ENCODE results near the gene AP5S1. TPM values are rescaled to one million over a fixed set of nuclear protein-coding genes. Genes with fewer than 3 reads are reported as not detected.

AP5S1 gene
- polyA plus RNA-seq, 1 of the 3 experiments (the other 2 are of a cell fraction): 10.3 TPM

GRCh38 chr20:3848565-3848964 is 28.2 kb downstream of the AP5S1 start:
- Histone ChIP-seq H3K4me1 (ENCODE audit: control insufficient read depth in 1 of 2, insufficient read depth in 2 of 2, low read depth in 1 of 2, low read length in 1 of 2) (peaks cover 0 to 5% of the 10 kb centered on the region in 2 experiments; a peak in 1 of 4 replicates), H3K27me3 (ENCODE audit: insufficient read depth) (no peaks in the 10 kb centered on the region), H3F3A (replicated peaks; ENCODE audit: insufficient read depth) (no peaks in the 10 kb centered on the region), H3K9me3 (no peaks in the 10 kb centered on the region), H3K4me2 (no peak overlapping the region), H4K20me1 (ENCODE audit: insufficient read depth) (no peaks in the 10 kb centered on the region), H3K9me2 (no peaks in the 10 kb centered on the region), H3K27ac (ENCODE audit: low read depth in 2 of 2, low read length in 1 of 2) (no peak overlapping the region), H3K36me3 (replicated peaks in 1 of 2; ENCODE audit: control insufficient read depth in 1 of 2, insufficient read depth in 2 of 2, low read length in 1 of 2) (no peaks in the 10 kb centered on the region), H3K4me3 (ENCODE audit: low read depth in 2 of 2, low read length in 1 of 2) (no peak overlapping the region; a peak in 1 of 4 replicates), H2AFZ (ENCODE audit: low read depth) (no peak overlapping the region), H3K79me2 (ENCODE audit: insufficient read depth) (peaks cover 64% of the 10 kb centered on the region), H3K9ac (no peak overlapping the region)
- CTCF ChIA-PET: interaction anchor here (0.7 to 1.0 kb wide), 2 partner anchors 67 to 96 kb away, joined by 3 read pairs; partner anchors contain the start of gene SPEF1
- no peak for TF ChIP-seq ELF1 (IDR thresholded peaks at IDR 0.05)
- TF ChIP-seq, protein P1, sequence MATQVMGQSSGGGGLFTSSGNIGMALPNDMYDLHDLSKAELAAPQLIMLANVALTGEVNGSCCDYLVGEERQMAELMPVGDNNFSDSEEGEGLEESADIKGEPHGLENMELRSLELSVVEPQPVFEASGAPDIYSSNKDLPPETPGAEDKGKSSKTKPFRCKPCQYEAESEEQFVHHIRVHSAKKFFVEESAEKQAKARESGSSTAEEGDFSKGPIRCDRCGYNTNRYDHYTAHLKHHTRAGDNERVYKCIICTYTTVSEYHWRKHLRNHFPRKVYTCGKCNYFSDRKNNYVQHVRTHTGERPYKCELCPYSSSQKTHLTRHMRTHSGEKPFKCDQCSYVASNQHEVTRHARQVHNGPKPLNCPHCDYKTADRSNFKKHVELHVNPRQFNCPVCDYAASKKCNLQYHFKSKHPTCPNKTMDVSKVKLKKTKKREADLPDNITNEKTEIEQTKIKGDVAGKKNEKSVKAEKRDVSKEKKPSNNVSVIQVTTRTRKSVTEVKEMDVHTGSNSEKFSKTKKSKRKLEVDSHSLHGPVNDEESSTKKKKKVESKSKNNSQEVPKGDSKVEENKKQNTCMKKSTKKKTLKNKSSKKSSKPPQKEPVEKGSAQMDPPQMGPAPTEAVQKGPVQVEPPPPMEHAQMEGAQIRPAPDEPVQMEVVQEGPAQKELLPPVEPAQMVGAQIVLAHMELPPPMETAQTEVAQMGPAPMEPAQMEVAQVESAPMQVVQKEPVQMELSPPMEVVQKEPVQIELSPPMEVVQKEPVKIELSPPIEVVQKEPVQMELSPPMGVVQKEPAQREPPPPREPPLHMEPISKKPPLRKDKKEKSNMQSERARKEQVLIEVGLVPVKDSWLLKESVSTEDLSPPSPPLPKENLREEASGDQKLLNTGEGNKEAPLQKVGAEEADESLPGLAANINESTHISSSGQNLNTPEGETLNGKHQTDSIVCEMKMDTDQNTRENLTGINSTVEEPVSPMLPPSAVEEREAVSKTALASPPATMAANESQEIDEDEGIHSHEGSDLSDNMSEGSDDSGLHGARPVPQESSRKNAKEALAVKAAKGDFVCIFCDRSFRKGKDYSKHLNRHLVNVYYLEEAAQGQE (IDR thresholded peaks at IDR 0.05; ENCODE audit: low read depth, low read length): no peak
- TF ChIP-seq MAX (IDR thresholded peaks at IDR 0.05; ENCODE audit: low read depth): no peak
- TF ChIP-seq TCF12 (IDR thresholded peaks at IDR 0.05): no peak
- TF ChIP-seq CHD2 (IDR thresholded peaks at IDR 0.05; ENCODE audit: low read length, partially characterized antibody): no peak
- no peak for TF ChIP-seq RXRA (IDR thresholded peaks at IDR 0.05; ENCODE audit: borderline replicate concordance, low read depth)
- no peak for TF ChIP-seq YY1 (IDR thresholded peaks at IDR 0.05; ENCODE audit: low read depth)
- TF ChIP-seq, protein P2, sequence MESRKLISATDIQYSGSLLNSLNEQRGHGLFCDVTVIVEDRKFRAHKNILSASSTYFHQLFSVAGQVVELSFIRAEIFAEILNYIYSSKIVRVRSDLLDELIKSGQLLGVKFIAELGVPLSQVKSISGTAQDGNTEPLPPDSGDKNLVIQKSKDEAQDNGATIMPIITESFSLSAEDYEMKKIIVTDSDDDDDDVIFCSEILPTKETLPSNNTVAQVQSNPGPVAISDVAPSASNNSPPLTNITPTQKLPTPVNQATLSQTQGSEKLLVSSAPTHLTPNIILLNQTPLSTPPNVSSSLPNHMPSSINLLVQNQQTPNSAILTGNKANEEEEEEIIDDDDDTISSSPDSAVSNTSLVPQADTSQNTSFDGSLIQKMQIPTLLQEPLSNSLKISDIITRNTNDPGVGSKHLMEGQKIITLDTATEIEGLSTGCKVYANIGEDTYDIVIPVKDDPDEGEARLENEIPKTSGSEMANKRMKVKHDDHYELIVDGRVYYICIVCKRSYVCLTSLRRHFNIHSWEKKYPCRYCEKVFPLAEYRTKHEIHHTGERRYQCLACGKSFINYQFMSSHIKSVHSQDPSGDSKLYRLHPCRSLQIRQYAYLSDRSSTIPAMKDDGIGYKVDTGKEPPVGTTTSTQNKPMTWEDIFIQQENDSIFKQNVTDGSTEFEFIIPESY (IDR thresholded peaks at IDR 0.05; ENCODE audit: borderline replicate concordance, low read depth): no peak
- no peak for TF ChIP-seq POLR2AphosphoS5 (IDR thresholded peaks at IDR 0.05; ENCODE audit: low read depth, low read length)
- TF ChIP-seq MXI1 (IDR thresholded peaks at IDR 0.05; ENCODE audit: low read depth, low read length): no peak
- POLR2A ChIA-PET: no interaction called here
- DNase-seq: no peak
- WGBS (ENCODE audit: low lambda C conversion rate): 88% methylated on average over 1 of the region's 1 CpG

- no peak overlapping the region for H3K4me3 ChIP-seq (ENCODE audit: low read depth in 2 of 2, low read length in 1 of 2)
- ChIA-PET POLR2A (no interaction called here), CTCF (interaction anchor here (0.6 to 5.2 kb wide), 32 partner anchors 10 to 401 kb away, joined by 3 to 42 read pairs (median 4); partner anchors contain the start of genes AP5S1, CENPB and SPEF1)
- no peaks in the 10 kb centered on the region for H3K9me2 ChIP-seq
- H3K36me3 ChIP-seq (replicated peaks in 1 of 2; ENCODE audit: control insufficient read depth in 1 of 2, insufficient read depth in 2 of 2, low read length in 1 of 2): peaks cover 18 to 21% of the 10 kb centered on the region in 2 experiments
- 83% methylated on average over 4 of the region's 4 CpGs for WGBS (ENCODE audit: low lambda C conversion rate)
- H3K27me3 ChIP-seq (ENCODE audit: insufficient read depth): no peaks in the 10 kb centered on the region
- H4K20me1 ChIP-seq (ENCODE audit: insufficient read depth): no peaks in the 10 kb centered on the region
- H3K4me2 ChIP-seq: no peak overlapping the region
- no peak overlapping the region for H3K9ac ChIP-seq
- no peaks in the 10 kb centered on the region for H3K4me1 ChIP-seq (ENCODE audit: control insufficient read depth in 1 of 2, insufficient read depth in 2 of 2, low read depth in 1 of 2, low read length in 1 of 2)
- H3K27ac ChIP-seq (ENCODE audit: low read depth in 2 of 2, low read length in 1 of 2): no peak overlapping the region
- H3F3A ChIP-seq (replicated peaks; ENCODE audit: insufficient read depth): peaks cover 11% of the 10 kb centered on the region
- no peaks in the 10 kb centered on the region for H3K9me3 ChIP-seq
- no peak for DNase-seq
- no peak overlapping the region for H2AFZ ChIP-seq (ENCODE audit: low read depth)
- H3K79me2 ChIP-seq (ENCODE audit: insufficient read depth): peaks cover 43% of the 10 kb centered on the region
- TF ChIP-seq FOXJ3 (CRISPR knock-in tag; IDR thresholded peaks at IDR 0.05) (no peak), FOXM1 (IDR thresholded peaks at IDR 0.05; ENCODE audit: low read depth) (no peak), SIN3A (IDR thresholded peaks at IDR 0.05; ENCODE audit: borderline replicate concordance, low read depth, low read length) (no peak), CHD2 (IDR thresholded peaks at IDR 0.05; ENCODE audit: low read length, partially characterized antibody) (no peak), MXI1 (IDR thresholded peaks at IDR 0.05; ENCODE audit: low read depth, low read length) (no peak), EZH2phosphoT487 (IDR thresholded peaks at IDR 0.05; ENCODE audit: borderline replicate concordance, low read depth) (no peak), RXRA (IDR thresholded peaks at IDR 0.05; ENCODE audit: borderline replicate concordance, low read depth) (no peak), GATA2 (CRISPR knock-in tag; IDR thresholded peaks at IDR 0.05) (no peak), MAX (IDR thresholded peaks at IDR 0.05; ENCODE audit: low read depth) (no peak)
- TF ChIP-seq, protein P3, sequence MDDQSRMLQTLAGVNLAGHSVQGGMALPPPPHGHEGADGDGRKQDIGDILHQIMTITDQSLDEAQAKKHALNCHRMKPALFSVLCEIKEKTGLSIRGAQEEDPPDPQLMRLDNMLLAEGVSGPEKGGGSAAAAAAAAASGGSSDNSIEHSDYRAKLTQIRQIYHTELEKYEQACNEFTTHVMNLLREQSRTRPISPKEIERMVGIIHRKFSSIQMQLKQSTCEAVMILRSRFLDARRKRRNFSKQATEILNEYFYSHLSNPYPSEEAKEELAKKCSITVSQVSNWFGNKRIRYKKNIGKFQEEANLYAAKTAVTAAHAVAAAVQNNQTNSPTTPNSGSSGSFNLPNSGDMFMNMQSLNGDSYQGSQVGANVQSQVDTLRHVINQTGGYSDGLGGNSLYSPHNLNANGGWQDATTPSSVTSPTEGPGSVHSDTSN (IDR thresholded peaks at IDR 0.05): no peak
- TF ChIP-seq, protein P2 (IDR thresholded peaks at IDR 0.05; ENCODE audit: borderline replicate concordance, low read depth): no peak
Observed at GRCh38 chr20:3854462-3854871, 34.1 kb downstream of the AP5S1 start.

All from SK-N-SH (cell line).